BJ (cell line): ENCODE measurements around the gene CASKIN2. TPM values are rescaled to one million over a fixed set of nuclear protein-coding genes. Genes with fewer than 3 reads are reported as not detected.
A peak's percentile ranks its signal among the peaks of the same experiment; 100 is the strongest.
"Not testable (repeated sequence)": the region's sequence is repeated elsewhere in the genome, so short reads cannot be mapped to it uniquely, and the experiment has no call there.

Source experiments
- CTCF ChIA-PET: fragments of 350-600 bp; formaldehyde crosslinking; extraction: SDS; loops from one replicate; lab custom pipeline; 2021; ENCODE audit warnings: antibody characterized with exemption, inconsistent platforms; lab: Yijun Ruan, JAX
- POLR2A ChIA-PET: fragments of 300-600 bp; sonication (Branson Sonifier 250); formaldehyde crosslinking; extraction: SDS; loops from one replicate; lab custom pipeline; 2021; ENCODE audit warnings: antibody characterized with exemption; lab: Charles Lee
- DNase-seq: peaks from one replicate; pipeline ENCODE4 v3.0.0-alpha.2; 2011; ENCODE audit warnings: low read depth
- H3K27me3 ChIP-seq: 2 replicates; pipeline ENCODE4 v1.6.0; 2011; ENCODE audit warnings: low read length; ENCODE audit not compliant: control insufficient read depth, insufficient read depth
- H3K36me3 ChIP-seq: 2 replicates; pipeline ENCODE4 v1.5.1; 2011; ENCODE audit warnings: low read length; ENCODE audit not compliant: control insufficient read depth, insufficient read depth
- H3K4me3 ChIP-seq: 2 replicates; pipeline ENCODE4 v1.5.1; 2011; ENCODE audit warnings: low read depth, mild to moderate bottlenecking, control low read depth, low read length
- CTCF ChIP-seq: IDR thresholded peaks from 2 replicates; pipeline ENCODE4 v1.5.1; 2011; ENCODE audit warnings: low read depth, mild to moderate bottlenecking, control low read depth, inconsistent platforms, low read length, moderate library complexity; ENCODE audit not compliant: insufficient read depth
- polyA plus RNA-seq: library from polyadenylated mRNA; depleted of rRNA; stranded (reverse); fragments of >200 nt; gene quantifications from 2 replicates; pipeline ENCODE4 v1.2.3, GENCODE V29; 2011

CASKIN2 gene
- polyA plus RNA-seq, 1 experiment, result 4.8 TPM

- H3K36me3 ChIP-seq, result no peaks in the 10 kb centered on the region
- peak overlapping the region; percentile 93 for H3K4me3 ChIP-seq
- DNase-seq, result no peak
- ChIA-PET CTCF (interaction anchor here (1.0 to 1.9 kb wide), 5 partner anchors 12 to 31 kb away, joined by 3 to 7 read pairs (median 5); no protein-coding TSS in a partner anchor), POLR2A (no interaction called here)
- TF ChIP-seq CTCF, result no peak
- no peaks in the 10 kb centered on the region for H3K27me3 ChIP-seq
These were observed 58.2 kb downstream of the CASKIN2 start for GRCh38 chr17:75457047-75457654.

GRCh38 chr17:75456417-75457046 is 58.8 kb downstream of the CASKIN2 start, which contains the start of gene TMEM94:
Gene TMEM94 (plus strand): TSS chr17:75456635. CDS start chr17:75471906, 15,271 bp downstream.
- CTCF ChIA-PET, result interaction anchor here (1.0 to 1.9 kb wide), 7 partner anchors 12 to 60 kb away, joined by 3 to 7 read pairs (median 5); partner anchors contain the start of gene TSEN54
- no peaks in the 10 kb centered on the region for H3K36me3 ChIP-seq
- no peak for TF ChIP-seq CTCF
- POLR2A ChIA-PET, result interaction anchor here (0.7 to 0.8 kb wide), 3 partner anchors 23 to 52 kb away, joined by 3 to 4 read pairs (median 3); no protein-coding TSS in a partner anchor
- peak within 1 kb of the TSS; percentile 93 for H3K4me3 ChIP-seq
- H3K27me3 ChIP-seq, result no peaks in the 10 kb centered on the region
- peak; percentile 81 for DNase-seq

- no peaks in the 10 kb centered on the region for H3K36me3 ChIP-seq
- POLR2A ChIA-PET, result interaction anchor here (0.7 to 0.8 kb wide), 3 partner anchors 23 to 52 kb away, joined by 3 to 4 read pairs (median 3); no protein-coding TSS in a partner anchor
- no peak for TF ChIP-seq CTCF
- DNase-seq, result no peak
- peak overlapping the region; percentile 93 for H3K4me3 ChIP-seq
- CTCF ChIA-PET, result interaction anchor here (1.0 to 1.7 kb wide), 6 partner anchors 11 to 60 kb away, joined by 3 to 7 read pairs (median 4); partner anchors contain the start of gene TSEN54
- H3K27me3 ChIP-seq, result no peaks in the 10 kb centered on the region
These were observed 59.3 kb downstream of the CASKIN2 start for GRCh38 chr17:75456039-75456416.

DNA sequence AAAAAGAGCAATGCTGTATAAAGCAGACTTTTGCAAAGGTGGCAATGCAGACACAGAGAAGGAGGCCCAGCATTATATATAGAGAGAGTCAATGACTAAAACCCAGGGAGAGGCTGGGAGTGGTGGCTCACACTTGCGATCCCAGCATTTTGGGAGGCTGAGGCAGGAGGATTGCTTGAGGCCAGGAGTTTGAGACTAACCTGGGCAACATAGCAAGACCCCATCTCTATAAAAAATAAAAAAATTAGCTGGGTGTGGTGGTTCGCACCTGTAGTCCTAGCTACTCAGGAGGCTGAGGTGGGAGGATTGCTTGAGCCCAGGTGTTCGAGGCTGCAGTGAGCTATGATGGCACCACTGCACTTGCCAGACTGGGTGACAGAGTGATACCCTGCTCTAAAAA is 60.7 kb downstream of the CASKIN2 start:
- DNase-seq, POLR2A ChIA-PET, H3K27me3 ChIP-seq, H3K4me3 ChIP-seq, H3K36me3 ChIP-seq: not testable (repeated sequence)
- CTCF ChIA-PET, result interaction anchor here (0.6 kb wide), 1 partner anchor 751 kb away, joined by 3 read pairs; no protein-coding TSS in a partner anchor

- no peak overlapping the region for H3K4me3 ChIP-seq
- no peaks in the 10 kb centered on the region for H3K36me3 ChIP-seq
- CTCF ChIA-PET, result interaction anchor here (0.6 to 1.2 kb wide), 2 partner anchors 9 to 752 kb away, joined by 3 to 4 read pairs; no protein-coding TSS in a partner anchor
- no peak for DNase-seq
- POLR2A ChIA-PET, result no interaction called here
- TF ChIP-seq CTCF, result no peak
- H3K27me3 ChIP-seq, result no peaks in the 10 kb centered on the region
These were observed 61.1 kb downstream of the CASKIN2 start for GRCh38 chr17:75454193-75454592.
